Measurements from ENCODE around the gene RFNG. TPM values are rescaled to one million over a fixed set of nuclear protein-coding genes. Genes with fewer than 3 reads are reported as not detected.
A peak's percentile ranks its signal among the peaks of the same experiment; 100 is the strongest.

Gene RFNG
- total RNA-seq, 1 experiment from 2014 or later, result 37.9 TPM

DNA sequence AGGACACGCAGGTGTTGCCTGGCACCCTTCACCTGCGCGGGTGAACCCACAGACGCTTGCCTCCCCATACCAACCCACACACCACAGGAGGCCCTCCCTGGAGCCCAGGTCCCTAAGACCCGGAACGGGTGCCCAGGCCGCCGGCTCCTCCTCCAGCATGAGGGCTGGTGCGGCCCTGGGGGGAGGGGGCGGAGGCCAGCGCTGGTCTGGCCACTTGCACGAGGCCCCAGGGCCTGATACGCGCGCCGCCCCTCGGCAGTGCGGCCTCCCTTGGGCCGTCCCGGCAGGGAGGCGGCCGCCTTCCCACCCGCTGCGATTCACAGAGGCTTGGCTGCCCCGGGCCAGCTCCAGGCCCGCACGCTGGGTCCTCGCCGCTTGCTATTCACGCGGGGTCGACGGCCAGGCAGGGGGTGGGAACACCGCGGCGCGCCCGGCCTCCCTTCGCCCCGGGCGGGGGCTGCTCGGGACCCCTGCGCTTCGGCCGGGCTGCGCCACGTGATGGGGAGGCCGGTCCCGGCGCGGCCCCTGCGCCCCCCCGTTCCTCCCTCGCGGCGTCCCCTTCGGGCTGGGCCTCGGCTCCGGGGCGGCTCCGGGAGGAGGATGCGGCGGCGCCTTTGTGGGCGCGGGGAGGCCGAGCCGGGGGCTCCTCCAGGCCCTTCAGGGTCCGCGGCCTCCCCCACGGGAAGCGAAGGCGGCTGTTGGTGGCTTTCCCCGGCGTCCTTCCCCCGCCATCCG is 45.7 kb upstream of the RFNG start:
- Mint-ChIP-seq H3K4me1 (ENCODE audit: insufficient read depth, unreplicated experiment) (no peaks in the 10 kb centered on the region), H3K27me3 (ENCODE audit: insufficient read depth, unreplicated experiment) (no peaks in the 10 kb centered on the region), H3K9me3 (ENCODE audit: unreplicated experiment) (no peaks in the 10 kb centered on the region), H3K27ac (ENCODE audit: low read depth, unreplicated experiment) (peak overlapping the region; percentile 23), H3K4me3 (ENCODE audit: unreplicated experiment) (peak overlapping the region; percentile 75), H3K36me3 (ENCODE audit: insufficient read depth, unreplicated experiment) (peaks cover 52% of the 10 kb centered on the region)
- ChIA-PET CTCF (interaction anchor here (1.2 kb wide), 1 partner anchor 60 kb away, joined by 3 read pairs; no protein-coding TSS in a partner anchor), POLR2A (interaction anchor here (0.6 to 3.2 kb wide), 16 partner anchors 9 to 200 kb away, joined by 3 to 39 read pairs (median 6); partner anchors contain the start of genes DUS1L, MAFG and RAC3)
- BruUV-seq (replicated peaks), result TSS peak; percentile 60
- DNase-seq (ENCODE audit: unreplicated experiment), result no peak
- intact Hi-C loops (cut with micrococcal nuclease), result loop anchor here (10.0 kb wide), 1 partner anchor 63 kb away; the partner anchor contains the start of genes DCXR and RAC3
- TF ChIP-seq, protein P1, sequence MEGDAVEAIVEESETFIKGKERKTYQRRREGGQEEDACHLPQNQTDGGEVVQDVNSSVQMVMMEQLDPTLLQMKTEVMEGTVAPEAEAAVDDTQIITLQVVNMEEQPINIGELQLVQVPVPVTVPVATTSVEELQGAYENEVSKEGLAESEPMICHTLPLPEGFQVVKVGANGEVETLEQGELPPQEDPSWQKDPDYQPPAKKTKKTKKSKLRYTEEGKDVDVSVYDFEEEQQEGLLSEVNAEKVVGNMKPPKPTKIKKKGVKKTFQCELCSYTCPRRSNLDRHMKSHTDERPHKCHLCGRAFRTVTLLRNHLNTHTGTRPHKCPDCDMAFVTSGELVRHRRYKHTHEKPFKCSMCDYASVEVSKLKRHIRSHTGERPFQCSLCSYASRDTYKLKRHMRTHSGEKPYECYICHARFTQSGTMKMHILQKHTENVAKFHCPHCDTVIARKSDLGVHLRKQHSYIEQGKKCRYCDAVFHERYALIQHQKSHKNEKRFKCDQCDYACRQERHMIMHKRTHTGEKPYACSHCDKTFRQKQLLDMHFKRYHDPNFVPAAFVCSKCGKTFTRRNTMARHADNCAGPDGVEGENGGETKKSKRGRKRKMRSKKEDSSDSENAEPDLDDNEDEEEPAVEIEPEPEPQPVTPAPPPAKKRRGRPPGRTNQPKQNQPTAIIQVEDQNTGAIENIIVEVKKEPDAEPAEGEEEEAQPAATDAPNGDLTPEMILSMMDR (IDR thresholded peaks at IDR 0.05; ENCODE audit: unreplicated experiment), result no peak

GRCh38 chr17:82096709-82097183 is 45.1 kb upstream of the RFNG start:
- CTCF ChIA-PET, result interaction anchor here (0.7 to 1.3 kb wide), 5 partner anchors 31 to 61 kb away, joined by 3 to 4 read pairs (median 3); no protein-coding TSS in a partner anchor
- Mint-ChIP-seq H3K4me3 (ENCODE audit: unreplicated experiment) (peak overlapping the region; percentile 75), H3K4me1 (ENCODE audit: insufficient read depth, unreplicated experiment) (no peaks in the 10 kb centered on the region), H3K27me3 (ENCODE audit: insufficient read depth, unreplicated experiment) (no peaks in the 10 kb centered on the region), H3K9me3 (ENCODE audit: unreplicated experiment) (no peaks in the 10 kb centered on the region), H3K36me3 (ENCODE audit: insufficient read depth, unreplicated experiment) (peaks cover 58% of the 10 kb centered on the region), H3K27ac (ENCODE audit: low read depth, unreplicated experiment) (no peak overlapping the region)
- BruUV-seq (replicated peaks), result no TSS peak
- TF ChIP-seq, protein P1 (IDR thresholded peaks at IDR 0.05; ENCODE audit: unreplicated experiment), result no peak
- intact Hi-C loops (cut with micrococcal nuclease), result loop anchor here (10.0 kb wide), 1 partner anchor 62 kb away; the partner anchor contains the start of genes DCXR and RAC3
- DNase-seq (ENCODE audit: unreplicated experiment), result no peak
- POLR2A ChIA-PET, result interaction anchor here (0.6 to 3.2 kb wide), 10 partner anchors 10 to 201 kb away, joined by 3 to 39 read pairs (median 6); partner anchors contain the start of genes DCXR, DUS1L and RAC3

- H3K4me3 Mint-ChIP-seq (ENCODE audit: unreplicated experiment), result peak overlapping the region; percentile 75
- no TSS peak for BruUV-seq (replicated peaks)
- H3K27me3 Mint-ChIP-seq (ENCODE audit: insufficient read depth, unreplicated experiment), result no peaks in the 10 kb centered on the region
- H3K4me1 Mint-ChIP-seq (ENCODE audit: insufficient read depth, unreplicated experiment), result no peaks in the 10 kb centered on the region
- no peaks in the 10 kb centered on the region for H3K9me3 Mint-ChIP-seq (ENCODE audit: unreplicated experiment)
- ChIA-PET CTCF (interaction anchor here (0.7 to 1.3 kb wide), 8 partner anchors 30 to 142 kb away, joined by 3 to 4 read pairs (median 3); no protein-coding TSS in a partner anchor), POLR2A (interaction anchor here (0.6 to 3.2 kb wide), 15 partner anchors 9 to 202 kb away, joined by 3 to 15 read pairs (median 5); partner anchors contain the start of genes DCXR, DUS1L and RAC3)
- H3K27ac Mint-ChIP-seq (ENCODE audit: low read depth, unreplicated experiment), result no peak overlapping the region
- peaks cover 65% of the 10 kb centered on the region for H3K36me3 Mint-ChIP-seq (ENCODE audit: insufficient read depth, unreplicated experiment)
- intact Hi-C loops (cut with micrococcal nuclease), result loop anchor here (10.0 kb wide), 1 partner anchor 61 kb away; the partner anchor contains the start of genes DCXR and RAC3
- DNase-seq (ENCODE audit: unreplicated experiment), result no peak
- TF ChIP-seq, protein P1 (IDR thresholded peaks at IDR 0.05; ENCODE audit: unreplicated experiment), result no peak
Observed at GRCh38 chr17:82095777-82096708, 44.4 kb upstream of the RFNG start.
